Measurements from ENCODE around the gene SIK3.
"Not testable (repeated sequence)": the region's sequence is repeated elsewhere in the genome, so short reads cannot be mapped to it uniquely, and the experiment has no call there.

Gene SIK3

GRCh38 chr11:117098269-117099232 lies at the start of gene SIK3:
Gene SIK3 (minus strand): TSS chr11:117098428. CDS start chr11:117098415, 13 bp downstream.
- DNase-seq = peak; percentile 86 to 94 (median 90)

DNA sequence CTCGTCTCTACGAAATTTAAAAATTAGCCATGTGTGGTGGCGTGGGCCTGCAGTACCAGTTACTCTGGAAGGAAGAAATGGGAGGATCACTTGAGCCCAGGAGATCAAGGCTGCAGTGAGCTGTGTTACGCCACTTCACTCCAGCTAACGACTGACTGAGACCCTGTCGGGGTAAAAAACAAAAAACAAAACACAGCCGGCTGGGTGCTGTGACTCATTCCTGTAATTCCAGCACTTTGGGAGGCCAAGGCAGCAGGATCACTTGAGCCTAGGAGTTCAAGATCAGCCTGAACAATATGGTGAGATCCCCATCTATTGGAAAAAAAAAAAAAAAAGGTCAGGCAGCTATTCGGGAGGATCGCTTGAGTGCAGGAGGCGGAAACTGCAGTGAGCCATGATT lies 48.3 kb upstream of the SIK3 start:
- no peak for DNase-seq

DNA sequence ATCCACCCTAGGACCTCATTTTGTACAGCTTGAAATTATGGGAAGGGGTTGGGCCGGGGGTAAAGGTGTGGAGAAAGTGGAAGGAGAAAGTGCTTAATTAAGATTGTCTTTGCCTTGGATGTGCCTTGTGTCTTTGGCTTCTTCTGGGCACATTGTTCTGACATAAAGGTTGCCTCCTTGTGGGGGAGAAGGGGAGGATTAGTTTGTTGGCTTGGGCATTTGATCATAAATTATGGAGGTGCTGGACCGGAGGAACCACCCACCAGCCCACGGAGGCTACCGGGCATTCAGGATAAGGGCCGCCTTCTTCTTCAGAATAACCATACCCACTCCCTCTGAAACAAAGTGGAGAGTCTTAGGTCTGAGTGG lies 47.1 kb upstream of the SIK3 start:
- DNase-seq = no peak

GRCh38 chr11:117144477-117145392 lies 46.5 kb upstream of the SIK3 start:
- DNase-seq = peak in 2 of 4 experiments; percentile 20 to 32

- DNase-seq = peak; percentile 93 to 95 (median 94)
Observed at GRCh38 chr11:117143871-117144476, 45.7 kb upstream of the SIK3 start, which contains the start of gene PAFAH1B2. Gene PAFAH1B2 (plus strand): TSS chr11:117144287. CDS start chr11:117152448, 8,161 bp downstream.

GRCh38 chr11:117143390-117143789 lies 45.2 kb upstream of the SIK3 start:
- DNase-seq = no peak

GRCh38 chr11:117137223-117138086 lies 39.2 kb upstream of the SIK3 start:
- DNase-seq = not testable (repeated sequence)

DNA sequence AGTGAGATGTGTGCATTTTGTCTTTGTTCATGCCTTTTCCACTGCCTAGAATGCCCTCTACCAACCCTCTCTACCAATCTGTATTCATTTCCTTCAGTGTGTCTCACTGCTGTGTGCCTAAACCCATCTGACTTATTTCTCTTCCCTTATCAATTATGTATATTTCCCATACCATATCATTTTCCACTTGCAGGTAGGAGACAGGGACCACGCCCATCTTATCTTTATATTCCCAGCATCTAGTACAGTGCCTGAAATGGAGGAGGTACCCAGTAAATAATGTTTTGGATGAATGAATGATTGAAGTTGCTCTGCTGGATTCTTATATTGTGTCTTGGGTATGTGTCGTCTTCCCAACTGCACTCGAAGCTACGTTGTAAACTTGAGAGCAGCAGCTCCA lies 36.8 kb upstream of the SIK3 start:
- not testable (repeated sequence) for DNase-seq

GRCh38 chr11:117134431-117134830 lies 36.2 kb upstream of the SIK3 start:
- no peak for DNase-seq

DNA sequence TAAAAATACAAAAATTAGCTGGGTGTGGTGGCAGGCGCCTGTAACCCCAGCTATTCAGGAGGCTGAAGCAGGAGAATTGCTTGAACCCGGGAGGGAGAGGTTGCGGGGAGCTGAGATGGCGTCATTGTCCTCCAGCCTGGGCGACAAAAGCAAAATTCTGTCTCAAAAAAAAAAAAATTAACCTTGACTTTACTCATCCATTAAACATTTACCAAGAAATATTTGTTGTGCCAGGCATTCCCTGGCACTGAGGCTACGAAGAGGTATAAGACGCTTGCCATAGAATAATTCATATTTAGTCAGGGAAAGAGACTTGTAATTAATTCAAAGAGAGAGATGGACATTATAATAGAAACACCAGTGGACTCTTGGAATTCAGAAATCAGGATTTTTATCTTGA lies 32.7 kb upstream of the SIK3 start:
- no peak for DNase-seq

- not testable (repeated sequence) for DNase-seq
Observed at GRCh38 chr11:117130396-117130795, 32.2 kb upstream of the SIK3 start.

GRCh38 chr11:117128289-117128688 lies 30.1 kb upstream of the SIK3 start:
- no peak for DNase-seq

GRCh38 chr11:117127171-117127901 lies 29.1 kb upstream of the SIK3 start:
- DNase-seq = no peak

GRCh38 chr11:117126223-117126965 lies 28.2 kb upstream of the SIK3 start:
- no peak for DNase-seq

DNA sequence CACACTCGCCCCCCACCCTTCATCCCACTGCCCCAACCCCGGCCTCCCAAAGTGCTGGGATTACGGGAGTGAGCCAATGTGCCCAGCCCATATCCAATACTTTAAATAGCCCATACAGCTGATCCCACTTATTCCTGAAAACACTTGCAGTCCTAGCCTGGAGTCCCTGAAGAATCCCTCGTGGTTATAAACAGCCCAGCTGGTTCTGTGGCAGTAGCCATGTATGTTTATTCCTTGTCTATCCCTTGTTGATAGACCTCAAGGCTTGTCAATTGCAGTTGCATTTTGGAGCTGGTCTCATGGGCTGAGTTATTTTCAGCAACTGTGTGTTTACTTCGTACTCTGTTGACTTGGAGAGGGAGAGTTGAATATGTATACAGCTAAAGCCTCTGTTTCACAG lies 24.3 kb upstream of the SIK3 start:
- no peak for DNase-seq

DNA sequence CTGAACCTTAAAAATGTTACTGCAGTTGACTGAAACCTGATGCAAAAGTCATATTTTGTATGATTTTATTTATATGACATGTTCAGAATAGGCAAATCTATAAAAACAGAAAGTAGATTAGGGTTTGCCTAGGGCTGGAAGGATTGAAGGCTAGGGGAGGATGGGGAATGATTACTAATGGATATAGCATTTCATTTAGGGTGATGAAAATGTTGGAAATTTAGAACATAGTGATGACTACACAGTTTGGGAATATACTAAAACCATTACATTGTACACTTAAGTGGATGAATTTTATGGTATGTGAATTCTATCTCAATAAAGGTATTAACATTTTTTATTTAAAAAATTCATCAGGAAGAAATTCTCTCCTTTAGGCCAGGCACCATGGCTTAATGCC lies 22.9 kb upstream of the SIK3 start:
- DNase-seq = no peak

- DNase-seq = no peak
Observed at GRCh38 chr11:117117681-117118080, 19.5 kb upstream of the SIK3 start.

DNA sequence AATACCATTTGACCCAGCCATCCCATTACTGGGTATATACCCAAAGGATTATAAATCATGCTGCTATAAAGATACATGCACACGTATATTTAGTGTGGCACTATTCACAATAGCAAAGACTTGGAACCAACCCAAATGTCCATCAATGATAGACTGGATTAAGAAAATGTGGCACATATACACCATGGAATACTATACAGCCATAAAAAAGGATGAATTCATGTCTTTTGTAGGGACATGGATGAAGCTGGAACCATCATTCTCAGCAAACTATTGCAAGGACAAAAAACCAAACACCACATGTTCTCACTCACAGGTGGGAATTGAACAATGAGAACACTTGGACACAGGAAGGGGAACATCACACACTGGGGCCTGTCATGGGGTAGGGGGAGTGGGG lies 14.7 kb upstream of the SIK3 start:
- DNase-seq = not testable (repeated sequence)

GRCh38 chr11:117112497-117112896 lies 14.3 kb upstream of the SIK3 start:
- DNase-seq = not testable (repeated sequence)

DNA sequence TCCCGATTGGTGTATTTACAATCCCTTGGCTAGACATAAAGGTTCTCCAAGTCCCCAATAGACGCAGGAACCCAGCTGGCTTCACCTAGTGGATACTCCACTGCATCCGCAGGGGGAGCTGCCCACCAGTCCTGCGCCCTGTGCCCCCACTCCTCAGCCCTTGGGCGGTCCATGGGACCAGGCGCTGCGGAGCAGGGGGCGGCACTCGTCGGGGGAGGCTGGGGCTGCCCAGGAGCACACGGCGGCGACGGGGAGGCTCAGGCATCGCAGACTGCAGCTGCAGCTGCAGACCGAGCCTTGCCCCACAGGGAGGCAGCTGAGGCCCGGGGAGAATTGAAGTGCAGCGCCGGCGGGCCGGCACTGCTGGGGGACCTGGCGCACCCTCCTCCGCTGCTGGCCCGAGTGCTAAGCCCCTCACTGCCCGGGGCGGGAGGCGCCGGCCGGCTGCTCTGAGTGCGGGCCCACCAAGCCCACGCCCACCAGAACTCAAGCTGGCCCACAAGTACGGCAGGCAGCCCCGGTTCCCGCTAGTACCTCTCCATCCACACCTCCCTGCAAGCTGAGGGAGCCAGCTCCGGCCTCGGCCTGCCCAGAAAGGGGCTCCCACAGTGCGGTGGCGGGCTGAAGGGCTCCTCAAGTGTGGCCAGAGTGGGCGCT lies 12.2 kb upstream of the SIK3 start:
- DNase-seq = no peak
